Esophagus mucosa (tissue), 1 donor: ENCODE data around the gene GPX4. TPM values are rescaled to one million over a fixed set of nuclear protein-coding genes. Genes with fewer than 3 reads are reported as not detected.
A peak's percentile ranks its signal among the peaks of the same experiment; 100 is the strongest.

Experiments used
- ATAC-seq: fragments of 200-7000 bp; cut with Tn5 transposase; one replicate; pipeline ENCODE4 v1.9.1; 2020
- total RNA-seq: library from RNA; stranded (reverse); gene quantifications from one replicate; pipeline ENCODE4 v1.2.4, GENCODE V29; 2023
- donor health status: DM: yes; HTN: yes; CAD: no.

The GPX4 gene
- total RNA-seq, 1 donor from 2014 or later: 138 TPM

DNA sequence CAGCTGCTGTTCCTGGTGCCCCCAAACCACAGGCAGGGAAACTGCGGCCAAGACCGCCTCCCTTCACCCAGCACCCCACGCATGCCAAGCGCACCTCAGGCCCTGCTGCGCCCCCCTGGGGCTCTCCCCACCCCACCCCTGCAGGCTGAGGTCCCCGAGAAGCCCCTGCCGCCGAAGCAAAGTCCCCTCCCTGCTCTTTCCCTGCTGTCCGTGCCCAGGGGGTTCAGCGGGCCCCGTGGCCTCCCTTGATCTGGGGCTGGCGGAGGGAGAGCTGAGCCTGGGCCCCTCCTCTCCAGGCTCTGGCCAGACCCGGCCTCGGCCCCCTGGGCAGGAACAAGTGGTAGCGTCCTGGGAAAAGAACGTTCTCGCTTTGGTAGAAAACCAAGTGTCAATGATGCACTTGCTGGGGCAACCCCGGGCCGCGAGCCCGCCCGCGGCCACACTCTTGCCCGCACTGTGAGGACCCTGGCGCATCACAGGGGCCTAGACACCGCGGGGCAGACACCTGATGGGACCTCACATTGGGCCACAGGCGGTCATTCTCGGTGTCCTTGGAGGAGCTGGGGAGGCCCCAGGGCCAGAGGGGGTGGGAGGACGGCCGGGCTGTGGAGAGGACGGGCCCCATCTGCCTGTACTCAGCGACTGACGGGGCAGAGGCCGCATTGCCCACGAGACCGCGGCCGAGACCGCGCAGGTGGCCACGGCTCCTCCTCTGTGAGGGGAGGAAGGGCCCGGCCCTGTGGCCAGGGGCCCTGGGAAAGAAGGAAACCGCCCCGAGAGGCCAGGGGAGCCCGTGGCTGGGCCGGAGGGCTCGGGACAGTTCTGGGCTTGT is 29.0 kb downstream of the GPX4 start:
- ATAC-seq: no peak

DNA sequence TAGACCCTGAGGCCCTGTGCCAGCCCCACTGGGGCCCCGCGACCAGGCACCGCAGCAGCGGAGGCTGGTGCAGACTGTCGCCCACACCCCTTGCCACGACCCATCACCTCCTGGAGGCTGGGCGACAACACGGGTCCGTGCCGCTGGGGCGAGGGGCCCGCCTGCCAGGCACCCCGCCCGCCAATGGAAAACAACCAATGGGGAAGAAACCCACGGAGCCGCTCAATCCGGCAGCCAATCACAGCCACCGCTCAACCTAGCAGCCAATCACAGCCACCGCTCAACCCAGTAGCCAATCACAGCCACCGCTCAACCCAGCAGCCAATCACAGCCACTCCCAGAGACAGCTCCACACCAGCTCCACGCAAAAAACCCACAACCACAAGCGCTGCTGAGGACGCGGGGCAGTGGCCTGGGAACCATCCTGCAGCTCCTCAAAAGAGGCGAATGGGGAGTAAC is 29.7 kb downstream of the GPX4 start:
- peak; percentile 19 for ATAC-seq

DNA sequence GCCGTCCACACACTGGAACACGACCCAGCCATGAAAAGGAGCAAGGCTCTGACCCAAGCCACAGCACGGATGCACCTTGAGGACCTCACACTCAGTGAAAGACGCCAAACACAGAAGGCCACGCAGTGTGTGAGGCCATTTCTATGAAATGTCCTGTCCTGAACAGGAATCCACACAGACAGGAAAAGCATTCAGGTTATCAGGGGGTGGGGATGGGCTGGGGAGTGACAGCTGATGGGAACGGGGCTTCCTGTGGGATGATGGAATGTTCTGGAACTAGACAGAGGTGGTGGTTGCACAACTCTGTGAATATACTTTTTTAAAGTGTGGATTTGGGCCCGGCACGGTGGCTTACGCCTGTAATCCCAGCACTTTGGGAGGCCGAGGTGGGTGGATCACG is 30.6 kb downstream of the GPX4 start:
- ATAC-seq: peak; percentile 1

DNA sequence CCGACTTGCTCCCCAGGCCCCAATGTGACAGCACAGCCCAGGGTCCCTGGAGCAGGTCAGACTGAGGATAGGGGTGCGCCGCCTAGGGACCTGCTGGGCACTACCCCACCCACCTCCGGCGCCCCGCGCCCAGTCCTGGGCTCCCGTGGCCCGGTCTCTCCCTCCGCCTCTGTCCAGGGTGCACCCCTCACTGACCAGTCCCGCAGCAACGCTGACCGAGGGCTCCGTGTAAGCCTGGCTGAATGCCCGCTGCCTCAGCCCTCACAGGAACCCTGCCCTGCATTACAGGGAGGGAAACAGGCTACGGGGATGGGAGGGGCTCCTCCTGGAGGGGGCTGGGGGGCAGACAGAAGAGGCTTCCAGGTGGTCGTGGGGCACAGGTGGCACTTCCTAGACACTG is 31.7 kb downstream of the GPX4 start:
- ATAC-seq: no peak

DNA sequence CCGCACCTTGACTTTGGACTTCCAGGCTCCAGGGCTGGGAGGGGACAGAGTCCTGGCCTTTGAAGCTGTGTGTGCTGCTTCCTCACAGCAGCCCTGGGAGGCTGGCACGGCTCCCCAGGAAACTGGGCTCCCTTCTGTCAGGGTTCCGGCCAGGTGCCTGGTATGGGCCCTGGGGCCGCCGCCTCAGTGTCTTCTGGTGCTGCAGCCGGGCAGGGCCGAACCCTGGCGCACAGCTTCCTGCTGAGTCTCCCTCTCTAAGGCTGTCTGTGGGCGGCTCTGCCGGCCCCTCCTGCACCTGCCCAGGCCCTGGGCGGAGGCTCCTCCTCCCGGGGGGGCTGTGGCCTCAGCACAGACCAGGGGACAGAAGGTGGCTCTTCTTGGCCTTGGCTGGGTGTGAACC is 32.4 kb downstream of the GPX4 start:
- peak; percentile 17 for ATAC-seq

DNA sequence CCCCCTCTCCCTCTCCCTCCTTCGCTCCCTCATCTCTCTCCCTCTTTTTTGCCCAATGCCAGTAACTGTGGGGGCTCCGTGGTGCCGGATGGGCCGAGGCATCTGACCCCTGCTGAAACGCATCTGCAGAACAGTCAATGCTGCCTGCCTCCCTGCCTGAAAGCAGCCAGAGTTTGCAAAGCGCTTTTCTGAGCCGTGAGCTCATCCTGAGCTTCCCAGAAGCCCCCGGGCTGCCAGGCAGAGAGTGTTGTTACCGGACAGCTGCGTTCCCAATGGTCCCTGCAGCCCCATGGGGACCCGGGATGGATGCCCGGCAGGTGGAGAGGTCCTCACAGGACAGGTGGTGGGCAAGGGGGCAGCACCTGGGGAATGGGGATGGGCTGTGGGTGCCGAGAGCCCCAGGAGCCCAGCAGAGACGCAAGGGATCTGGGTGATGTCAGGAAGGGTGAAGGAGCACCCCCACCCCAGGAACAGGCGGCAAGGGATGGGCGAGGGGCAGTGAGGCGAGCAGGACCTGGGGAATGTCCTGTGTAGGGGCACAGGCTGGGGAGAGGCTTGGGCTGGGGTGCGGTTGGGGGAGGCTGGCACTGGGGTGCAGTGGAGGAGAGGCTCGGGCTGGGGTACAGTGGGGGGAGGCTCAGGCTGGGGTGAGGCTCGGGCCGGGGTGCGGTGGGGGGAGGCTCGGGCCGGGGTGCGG is 33.0 kb downstream of the GPX4 start:
- no peak for ATAC-seq

DNA sequence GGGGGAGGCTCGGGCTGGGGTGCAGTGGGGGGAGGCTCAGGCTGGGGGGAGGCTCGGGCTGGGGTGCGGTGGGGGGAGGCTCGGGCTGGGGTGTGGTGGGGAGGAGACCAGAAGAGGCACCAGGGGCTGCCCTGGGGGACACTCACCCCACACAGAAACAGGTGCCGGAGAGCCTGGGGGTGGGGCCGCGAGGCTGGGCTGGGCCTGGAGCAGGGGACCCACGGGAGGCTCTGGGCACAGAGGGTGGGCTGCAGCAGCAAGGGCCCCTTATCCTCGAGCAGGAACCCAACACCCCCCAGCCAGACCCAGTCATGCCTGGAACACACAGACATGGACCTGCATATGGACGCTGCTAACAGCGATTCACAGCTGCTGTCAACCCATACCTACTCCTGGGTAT is 34.3 kb downstream of the GPX4 start:
- ATAC-seq: no peak

DNA sequence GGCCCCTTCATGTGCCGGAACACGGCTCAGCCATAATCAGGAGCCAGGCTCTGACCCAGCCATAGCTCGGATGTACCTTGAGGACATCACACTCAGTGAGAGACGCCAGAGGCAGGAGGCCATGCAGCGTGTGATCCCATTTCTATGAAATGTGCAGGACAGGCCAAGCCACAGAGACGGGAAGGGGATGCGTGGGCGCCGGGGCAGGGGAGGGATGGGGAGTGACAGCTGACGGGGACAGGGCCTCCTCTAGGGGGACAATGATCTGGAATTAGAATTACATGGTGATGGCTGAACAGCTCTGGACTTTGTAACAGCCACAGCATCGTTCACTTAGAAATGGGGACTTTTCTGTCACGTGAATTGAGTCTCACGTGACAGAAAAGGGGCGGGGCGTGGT is 35.3 kb downstream of the GPX4 start:
- no peak for ATAC-seq

DNA sequence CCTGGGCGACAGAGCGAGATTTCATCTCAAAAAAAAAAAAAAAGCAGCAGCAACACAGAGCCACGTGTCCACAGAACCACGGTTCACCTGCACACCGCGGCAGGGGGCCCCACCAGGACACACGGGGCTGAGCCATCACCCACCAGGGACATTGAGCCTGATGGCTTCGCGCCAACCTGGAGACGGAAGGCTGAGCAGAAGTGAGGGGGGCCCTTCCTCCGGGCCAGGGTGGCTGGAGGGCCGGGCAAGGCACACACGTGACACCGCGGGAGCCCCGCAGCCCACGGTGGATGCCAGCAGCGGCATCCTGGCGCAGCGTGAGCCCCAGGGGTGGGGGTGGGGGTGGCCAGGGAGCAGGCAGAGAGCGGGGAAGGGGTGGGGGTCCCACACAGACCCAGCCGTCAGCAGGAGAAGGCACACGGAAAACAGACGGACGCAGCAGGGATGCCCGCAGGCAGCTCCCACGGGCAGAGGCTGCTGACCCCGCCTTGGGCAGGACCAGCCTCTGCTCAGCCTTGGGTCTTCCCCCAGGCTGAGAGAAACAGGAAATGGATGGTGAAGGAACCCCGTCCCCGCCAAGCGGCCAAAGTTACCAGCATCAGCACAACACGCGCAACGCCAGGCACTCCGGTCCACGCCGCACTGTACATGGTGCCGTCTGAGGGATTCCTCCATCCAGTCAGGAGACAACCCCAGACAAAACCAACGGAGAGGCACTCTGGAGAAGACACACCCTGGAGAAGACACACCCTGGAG is 36.7 kb downstream of the GPX4 start:
- no peak for ATAC-seq

DNA sequence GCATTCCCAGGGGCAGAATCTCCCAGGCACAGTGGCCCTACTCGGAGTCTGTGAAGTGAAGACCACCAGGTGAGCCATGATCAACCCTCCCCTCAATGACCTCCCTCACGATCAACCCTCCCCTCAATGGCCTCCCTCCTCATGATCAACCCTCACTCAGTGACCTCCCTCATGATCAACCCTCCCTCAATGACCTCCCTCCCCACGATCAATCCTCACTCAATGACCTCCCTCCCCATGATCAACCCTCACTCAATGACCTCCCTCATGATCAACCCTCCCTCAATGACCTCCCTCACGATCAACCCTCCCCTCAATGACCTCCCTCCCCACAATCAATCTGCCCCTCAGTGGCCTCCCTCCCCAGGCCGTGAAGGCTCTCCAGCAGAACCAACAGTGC is 38.1 kb downstream of the GPX4 start:
- peak; percentile 46 for ATAC-seq

DNA sequence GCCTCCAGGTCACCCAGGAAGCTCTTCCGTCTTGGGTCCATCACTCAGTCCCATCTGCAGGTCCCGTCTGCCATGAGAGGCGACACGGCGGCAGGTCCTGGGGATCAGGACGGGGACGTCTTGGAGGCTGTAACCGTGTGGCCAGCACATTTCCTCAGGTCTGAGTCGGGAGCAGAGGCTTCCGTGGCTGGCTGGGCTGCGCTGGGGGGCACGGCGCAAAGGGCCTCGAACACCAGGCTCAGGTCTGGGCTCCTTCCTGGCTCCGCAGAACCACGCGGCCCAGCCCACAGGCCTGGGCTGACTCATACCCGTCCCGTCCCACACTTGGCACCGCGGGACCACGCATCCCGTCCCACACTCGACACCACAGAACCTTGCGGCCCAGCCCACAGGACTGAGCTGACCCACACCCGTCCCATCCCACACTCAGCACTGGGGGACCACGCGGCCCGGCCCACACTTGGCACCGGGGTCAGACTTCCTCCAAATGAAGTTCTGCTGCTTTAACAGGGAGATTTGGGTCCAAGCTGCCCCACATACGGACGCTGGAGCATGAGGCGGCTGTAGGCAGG is 40.1 kb downstream of the GPX4 start:
- no peak for ATAC-seq

DNA sequence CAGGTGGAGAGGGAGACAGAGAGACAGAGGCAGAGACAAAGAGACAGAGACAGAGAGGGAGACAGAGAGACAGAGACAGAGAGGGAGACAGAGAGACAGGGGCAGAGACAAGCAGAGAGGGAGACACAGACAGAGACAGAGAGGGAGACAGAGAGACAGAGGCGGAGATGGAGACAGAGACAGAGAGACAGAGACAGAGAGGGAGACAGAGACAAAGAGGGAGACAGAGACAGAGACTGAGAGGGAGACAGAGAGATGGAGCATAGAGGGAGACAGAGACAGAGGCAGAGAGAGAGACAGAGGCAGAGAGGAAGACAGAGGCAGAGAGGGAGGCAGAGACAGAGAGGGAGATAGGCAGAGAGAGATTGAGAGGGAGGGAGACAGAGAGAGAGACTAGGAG is 40.9 kb downstream of the GPX4 start:
- ATAC-seq: no peak

DNA sequence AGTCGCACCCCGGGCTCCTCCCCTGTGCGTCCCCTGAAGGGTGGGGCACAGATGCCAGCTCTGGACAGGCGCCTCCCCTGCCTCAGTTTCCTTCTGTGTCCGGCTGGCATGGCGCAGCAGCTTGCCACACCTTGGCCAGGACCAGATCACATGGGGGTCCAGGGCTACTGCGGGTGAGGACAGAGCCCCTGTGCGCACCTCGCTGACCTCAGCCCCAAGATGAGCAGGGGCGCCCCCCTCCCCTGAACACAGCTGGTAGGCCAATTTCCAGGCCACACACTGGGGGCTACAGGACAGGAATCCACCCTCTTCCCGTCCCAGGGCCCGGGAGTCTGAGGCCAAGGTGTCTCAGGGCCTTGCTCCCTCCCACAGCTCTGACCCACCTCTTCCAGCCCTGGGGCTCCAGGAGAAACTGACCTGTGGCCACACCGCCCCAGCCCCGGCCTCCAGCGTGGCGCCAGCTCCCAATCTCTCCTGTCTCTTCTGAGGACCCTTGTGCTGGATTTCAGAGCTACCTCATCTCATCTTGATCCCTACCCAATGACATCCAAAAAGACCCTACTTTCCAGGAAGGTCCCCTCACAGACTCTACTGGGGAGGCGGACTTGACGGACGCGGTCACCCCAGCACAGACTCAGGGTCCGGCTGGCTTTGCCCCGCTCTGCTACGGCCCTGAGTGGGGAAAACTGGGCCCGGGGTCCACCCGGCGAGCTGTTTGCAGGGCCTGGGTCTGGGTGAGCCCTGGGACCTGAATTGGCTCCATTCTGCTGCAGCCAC is 42.0 kb downstream of the GPX4 start:
- ATAC-seq: no peak

DNA sequence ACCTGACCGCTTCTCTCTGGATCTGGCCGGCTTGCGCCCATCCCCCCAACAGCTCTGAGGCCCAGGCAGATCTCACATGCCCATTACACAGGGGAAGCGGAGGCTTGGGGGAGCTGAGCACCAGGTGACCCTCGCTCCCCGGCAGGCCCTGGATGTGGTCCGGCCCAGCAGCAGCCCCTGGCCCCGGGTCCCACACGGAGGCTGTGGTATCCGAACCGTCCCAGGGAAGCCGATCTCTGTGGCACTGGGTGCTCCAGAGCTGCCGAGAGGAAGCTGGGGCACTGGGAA is 42.6 kb downstream of the GPX4 start:
- ATAC-seq: no peak

DNA sequence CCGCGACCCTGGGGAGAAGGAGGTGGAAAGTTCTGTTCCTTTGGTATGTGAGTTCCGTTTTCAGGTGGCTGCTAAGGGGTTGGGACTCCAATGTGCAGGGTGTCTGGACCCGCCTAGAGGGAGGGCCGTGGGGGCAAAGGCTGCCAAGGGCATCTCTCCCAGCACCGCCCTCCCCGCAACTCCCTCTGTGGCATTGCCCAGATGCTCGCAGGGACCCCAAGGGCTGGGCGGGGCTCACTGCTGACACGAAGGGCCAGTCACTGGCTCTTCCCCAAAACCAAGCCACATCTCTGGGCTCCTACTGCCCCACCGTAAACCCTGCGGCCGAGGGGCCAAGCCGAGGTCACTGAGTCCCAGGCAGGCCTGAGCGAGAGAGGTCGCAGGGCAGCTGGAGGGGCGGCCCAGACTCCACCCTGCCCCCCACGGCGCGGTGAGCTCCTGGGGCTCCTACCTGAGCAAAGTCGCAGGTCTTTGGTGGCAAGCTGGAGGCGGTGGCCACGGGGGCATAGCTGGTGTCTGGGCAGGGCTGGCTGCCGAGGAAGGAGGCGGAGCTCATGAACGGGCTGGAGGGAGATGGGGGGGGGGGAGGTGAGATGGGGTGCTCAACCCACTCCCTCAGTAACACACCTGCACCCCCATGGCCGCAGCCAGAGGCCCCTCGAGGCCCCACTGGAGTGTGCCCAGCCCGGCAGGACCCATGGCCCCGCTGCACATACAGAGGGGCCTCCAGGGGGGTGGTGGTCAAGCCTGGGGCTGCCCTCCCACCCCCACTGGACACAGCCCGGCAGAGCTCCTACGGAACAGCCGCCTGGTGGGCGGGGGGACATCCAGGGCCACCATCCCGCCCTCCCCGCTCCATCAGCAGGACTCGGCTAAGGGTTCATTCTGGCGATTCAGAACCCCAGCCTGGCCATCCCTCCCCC is 43.3 kb downstream of the GPX4 start:
- ATAC-seq: no peak

DNA sequence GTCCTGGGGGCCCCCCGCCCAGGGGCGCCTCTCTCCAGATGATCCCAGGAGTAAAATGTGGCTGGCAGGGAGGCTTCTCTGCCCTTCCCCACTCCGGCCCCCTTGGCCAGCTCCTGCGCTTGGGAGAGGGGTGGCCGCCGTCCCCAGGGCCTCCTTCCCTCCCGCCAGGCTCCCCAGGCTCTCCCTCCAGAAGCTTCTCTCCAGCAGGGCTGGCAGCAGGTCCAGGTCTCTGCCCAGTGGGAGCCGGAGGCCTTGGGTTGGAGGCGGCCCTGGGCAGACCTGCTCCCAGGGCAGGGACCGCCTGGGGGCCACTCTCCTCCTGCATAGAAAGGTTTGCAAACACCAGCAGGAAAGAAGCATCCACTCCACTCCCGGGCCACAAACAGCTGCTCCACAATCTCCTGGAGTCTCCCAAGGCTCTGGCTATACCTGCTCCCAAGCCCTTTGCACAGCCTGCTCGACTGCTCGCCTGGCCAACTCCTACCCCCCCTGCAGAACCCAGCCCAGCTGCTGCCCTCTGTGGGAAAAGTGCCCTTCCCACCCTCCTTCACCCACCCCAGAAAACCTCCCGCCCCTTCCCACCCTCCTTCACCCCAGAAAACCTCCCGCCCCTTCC is 44.2 kb downstream of the GPX4 start:
- peak; percentile 36 for ATAC-seq

DNA sequence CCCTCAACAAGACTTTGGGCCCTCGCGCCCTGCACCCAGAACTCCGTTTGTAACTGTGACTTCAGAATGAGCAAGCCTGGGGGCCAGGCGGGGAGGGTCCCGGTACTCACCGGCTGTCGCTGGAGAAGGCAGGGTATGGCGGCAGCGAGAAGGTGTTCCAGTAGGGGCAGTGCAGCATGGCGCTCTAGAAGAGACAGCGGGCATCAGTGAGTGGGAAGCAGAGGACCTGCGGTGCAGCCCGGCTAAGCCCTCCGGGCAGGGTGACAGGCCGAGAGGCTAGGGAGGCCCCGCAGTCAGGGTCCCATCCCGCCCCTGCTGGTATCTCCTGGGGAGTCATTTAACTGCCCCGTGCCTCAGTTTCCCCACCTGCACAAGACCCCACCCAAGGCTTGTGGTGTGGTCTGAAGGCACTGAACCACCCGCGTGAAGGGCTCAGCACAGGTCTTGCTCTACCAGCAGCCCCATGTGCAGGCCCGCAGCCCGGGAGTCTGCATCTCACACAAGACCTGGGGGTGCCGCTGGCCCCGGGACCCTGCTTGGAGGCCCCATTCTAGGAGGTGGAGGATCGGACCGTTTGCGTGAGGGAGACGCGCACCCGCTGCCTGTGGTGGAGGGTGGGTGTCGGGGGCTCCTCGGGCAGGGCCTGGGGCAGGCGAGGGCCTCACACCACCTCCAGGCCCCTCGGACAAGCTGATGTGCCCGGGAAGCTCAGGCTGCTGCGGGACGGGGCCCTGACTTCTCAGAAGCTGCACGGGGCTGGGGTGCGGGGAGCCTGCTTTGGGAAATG is 45.7 kb downstream of the GPX4 start:
- ATAC-seq: no peak

DNA sequence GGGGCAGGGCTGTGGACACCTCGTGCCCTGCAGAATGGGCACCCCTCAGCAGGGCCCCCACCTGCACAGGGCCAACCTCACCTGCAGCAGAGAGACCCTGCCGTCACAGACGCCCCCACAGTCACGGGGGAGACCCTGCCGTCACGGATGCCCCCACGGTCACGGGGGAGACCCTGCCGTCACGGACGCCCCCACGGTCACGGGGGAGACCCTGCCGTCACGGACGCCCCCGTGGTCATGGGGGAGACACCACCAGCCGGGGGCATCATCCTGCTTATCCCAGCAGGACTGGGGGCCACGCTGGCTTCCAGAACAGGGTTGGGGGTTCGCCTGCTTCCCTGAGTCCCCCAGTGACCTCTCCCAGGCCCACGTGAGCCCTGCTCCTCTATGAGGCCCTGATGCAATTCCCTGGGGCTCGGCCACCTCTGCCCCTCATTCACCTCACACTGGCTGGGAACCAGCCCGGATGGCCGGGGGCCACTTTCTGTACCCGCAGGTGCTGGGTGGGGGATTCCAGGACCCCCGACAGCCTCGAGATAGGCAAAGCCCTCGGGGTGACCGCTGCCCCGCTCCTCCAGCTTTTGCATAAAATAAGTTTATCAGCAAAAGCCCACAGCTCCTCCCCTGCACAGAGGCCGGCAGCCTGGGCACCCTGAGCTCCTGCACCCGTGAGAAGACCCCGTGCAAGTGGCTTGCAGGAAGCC is 46.7 kb downstream of the GPX4 start:
- no peak for ATAC-seq

DNA sequence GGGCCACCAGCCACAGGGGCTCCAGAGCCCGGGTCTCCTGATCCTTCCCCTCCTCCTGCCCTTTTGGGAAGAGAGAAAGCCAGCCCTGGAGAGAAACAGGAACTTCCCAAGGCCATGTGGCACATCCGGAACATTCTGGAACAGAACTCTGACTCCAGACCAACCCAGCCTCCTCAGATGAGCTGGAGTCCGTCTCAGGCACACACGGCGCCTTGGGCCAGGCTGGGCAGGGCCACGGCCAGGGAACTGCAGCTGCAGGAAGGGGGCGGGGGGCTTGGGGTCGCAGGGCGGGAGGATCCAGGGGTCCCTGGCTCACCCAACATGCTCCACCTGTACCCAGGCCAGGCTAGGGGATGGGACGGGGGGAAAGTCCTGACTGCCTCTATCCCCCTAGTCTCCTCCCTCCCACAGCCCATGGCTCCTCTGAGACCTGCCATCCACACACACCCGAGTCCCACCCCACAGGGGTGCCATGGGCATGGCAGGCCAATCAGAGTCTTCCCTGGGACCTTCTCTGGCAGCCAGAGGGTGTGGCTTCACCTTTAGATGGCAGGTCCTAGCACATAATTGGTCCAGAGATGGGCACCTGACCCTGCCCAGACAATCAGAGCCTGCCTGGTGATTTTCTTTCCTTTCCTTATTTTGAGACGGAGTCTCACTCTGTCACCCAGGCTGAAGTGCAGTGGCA is 47.4 kb downstream of the GPX4 start:
- no peak for ATAC-seq
